ENCODE results near the gene PDE9A.
A peak's percentile ranks its signal among the peaks of the same experiment; 100 is the strongest.

Gene PDE9A

DNA sequence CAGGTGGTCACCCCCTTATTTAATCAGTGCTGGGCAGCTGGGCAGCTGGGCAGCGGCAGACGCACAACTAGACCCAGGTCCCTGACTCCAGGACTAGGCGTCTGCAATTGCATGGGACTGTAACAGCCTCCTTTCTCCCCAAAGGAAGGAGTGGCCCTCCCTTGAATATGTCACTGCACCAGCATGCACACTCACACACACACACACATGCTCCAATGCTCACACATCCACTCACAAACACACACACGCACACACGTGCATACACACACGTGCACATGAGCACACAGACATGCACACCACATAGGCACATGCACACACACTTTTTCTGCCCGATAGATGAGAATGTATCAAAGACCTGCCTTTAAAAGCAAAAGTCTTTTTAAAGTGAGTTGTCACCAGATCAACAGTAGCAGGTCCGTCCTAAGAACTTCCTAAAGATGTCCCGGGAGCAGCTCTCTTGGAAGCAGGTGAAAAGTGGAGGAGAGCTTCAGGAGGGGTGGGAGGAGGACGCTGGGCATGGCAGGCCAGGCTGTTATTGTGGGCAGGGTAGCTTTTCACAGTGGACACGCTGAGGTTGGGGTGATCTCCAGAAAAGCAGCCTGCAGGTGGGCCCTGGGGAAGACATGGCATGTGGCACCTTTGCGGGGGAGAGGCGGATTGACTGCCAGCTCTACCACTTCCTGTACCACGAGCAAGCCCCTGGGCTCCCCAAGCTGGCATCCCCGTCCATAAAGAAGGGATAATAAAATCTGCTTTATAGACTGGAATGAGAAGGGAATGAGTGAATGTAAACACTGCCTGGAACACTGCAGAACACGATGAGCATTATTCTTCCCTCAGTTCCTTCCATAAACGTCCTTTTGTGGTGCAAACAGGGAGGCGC lies 1.7 kb downstream of the PDE9A start:
- TF ChIP-seq, protein P1, sequence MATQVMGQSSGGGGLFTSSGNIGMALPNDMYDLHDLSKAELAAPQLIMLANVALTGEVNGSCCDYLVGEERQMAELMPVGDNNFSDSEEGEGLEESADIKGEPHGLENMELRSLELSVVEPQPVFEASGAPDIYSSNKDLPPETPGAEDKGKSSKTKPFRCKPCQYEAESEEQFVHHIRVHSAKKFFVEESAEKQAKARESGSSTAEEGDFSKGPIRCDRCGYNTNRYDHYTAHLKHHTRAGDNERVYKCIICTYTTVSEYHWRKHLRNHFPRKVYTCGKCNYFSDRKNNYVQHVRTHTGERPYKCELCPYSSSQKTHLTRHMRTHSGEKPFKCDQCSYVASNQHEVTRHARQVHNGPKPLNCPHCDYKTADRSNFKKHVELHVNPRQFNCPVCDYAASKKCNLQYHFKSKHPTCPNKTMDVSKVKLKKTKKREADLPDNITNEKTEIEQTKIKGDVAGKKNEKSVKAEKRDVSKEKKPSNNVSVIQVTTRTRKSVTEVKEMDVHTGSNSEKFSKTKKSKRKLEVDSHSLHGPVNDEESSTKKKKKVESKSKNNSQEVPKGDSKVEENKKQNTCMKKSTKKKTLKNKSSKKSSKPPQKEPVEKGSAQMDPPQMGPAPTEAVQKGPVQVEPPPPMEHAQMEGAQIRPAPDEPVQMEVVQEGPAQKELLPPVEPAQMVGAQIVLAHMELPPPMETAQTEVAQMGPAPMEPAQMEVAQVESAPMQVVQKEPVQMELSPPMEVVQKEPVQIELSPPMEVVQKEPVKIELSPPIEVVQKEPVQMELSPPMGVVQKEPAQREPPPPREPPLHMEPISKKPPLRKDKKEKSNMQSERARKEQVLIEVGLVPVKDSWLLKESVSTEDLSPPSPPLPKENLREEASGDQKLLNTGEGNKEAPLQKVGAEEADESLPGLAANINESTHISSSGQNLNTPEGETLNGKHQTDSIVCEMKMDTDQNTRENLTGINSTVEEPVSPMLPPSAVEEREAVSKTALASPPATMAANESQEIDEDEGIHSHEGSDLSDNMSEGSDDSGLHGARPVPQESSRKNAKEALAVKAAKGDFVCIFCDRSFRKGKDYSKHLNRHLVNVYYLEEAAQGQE (IDR thresholded peaks at IDR 0.05; ENCODE audit: low read depth): no peak

DNA sequence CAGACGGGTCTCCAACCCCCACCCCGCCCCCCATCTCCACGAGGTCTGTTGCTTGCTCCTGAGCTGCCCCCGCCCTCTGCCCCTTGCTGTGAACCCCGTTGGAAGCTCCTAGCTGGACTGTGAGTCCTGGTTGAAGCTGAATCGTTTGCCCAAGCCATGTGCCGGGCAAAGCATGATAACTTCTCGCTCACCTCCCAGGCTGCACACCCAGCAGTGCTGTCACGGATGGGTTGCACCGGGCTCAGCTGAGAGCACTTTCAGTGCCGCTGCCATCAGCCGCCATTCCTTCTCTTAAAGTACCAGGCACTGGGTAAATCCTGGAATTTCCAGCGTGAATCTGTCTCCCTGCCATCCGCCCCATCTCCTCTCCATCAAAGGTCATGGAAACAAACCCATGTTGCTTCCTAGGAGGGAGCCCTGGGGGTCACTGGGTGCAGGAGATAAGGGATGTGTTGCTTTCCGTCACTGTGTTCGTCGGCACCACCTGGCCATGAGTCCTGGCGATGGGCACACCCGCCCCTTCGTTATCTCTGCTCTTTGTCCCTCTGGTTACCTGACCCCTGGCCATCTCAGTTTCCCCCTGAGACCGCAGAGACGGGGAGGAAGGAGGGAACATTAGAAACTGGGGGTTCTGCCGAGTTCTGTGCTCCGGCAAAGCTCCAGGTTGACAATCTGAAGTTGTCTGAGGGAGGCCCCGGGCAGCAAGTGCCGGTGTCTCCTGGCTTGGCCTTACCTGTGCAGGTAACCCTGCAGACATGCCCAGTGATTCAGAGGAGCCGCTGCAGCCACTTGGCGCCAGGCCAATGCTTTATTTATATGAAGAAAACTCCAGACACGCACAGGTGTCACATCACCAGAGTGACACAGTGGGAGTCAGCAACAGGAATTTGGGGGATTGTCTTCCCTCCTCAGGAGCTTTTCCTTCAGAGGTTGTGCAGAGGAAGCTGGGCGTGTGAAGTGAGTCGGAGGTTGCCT lies 2.7 kb downstream of the PDE9A start:
- TF ChIP-seq, protein P2, sequence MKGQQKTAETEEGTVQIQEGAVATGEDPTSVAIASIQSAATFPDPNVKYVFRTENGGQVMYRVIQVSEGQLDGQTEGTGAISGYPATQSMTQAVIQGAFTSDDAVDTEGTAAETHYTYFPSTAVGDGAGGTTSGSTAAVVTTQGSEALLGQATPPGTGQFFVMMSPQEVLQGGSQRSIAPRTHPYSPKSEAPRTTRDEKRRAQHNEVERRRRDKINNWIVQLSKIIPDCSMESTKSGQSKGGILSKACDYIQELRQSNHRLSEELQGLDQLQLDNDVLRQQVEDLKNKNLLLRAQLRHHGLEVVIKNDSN (IDR thresholded peaks at IDR 0.05): no peak
- TF ChIP-seq TAF1 (IDR thresholded peaks at IDR 0.05; ENCODE audit: low read depth): no peak
- TF ChIP-seq EP300 (IDR thresholded peaks at IDR 0.05; ENCODE audit: borderline replicate concordance): peak; percentile 32; the same call in 1 of the 2 replicates
- TF ChIP-seq FOXM1 (IDR thresholded peaks at IDR 0.05; ENCODE audit: borderline replicate concordance, low read depth): no peak
- no peak for TF ChIP-seq CEBPB (IDR thresholded peaks at IDR 0.05)
- TF ChIP-seq, protein P3, sequence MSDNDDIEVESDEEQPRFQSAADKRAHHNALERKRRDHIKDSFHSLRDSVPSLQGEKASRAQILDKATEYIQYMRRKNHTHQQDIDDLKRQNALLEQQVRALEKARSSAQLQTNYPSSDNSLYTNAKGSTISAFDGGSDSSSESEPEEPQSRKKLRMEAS (IDR thresholded peaks at IDR 0.05): peak; percentile 58; the same call in 1 of the 2 replicates
- no peak for TF ChIP-seq ZBTB7A (IDR thresholded peaks at IDR 0.05; ENCODE audit: low read depth)
- TF ChIP-seq, protein P1 (IDR thresholded peaks at IDR 0.05; ENCODE audit: low read depth): no peak
- no peak for TF ChIP-seq TCF12 (IDR thresholded peaks at IDR 0.05; ENCODE audit: low read depth)
- no peak for TF ChIP-seq EGR1 (IDR thresholded peaks at IDR 0.05)
- peak; percentile 85 for TF ChIP-seq NFIC (IDR thresholded peaks at IDR 0.05)
- TF ChIP-seq TEAD4 (IDR thresholded peaks at IDR 0.05): peak; percentile 24; the same call in 1 of the 2 replicates
- no peak for TF ChIP-seq RAD21 (IDR thresholded peaks at IDR 0.05; ENCODE audit: low read depth)
- no peak for TF ChIP-seq CREB1 (IDR thresholded peaks at IDR 0.05; ENCODE audit: low read depth)
- TF ChIP-seq YY1 (IDR thresholded peaks at IDR 0.05; ENCODE audit: low read depth): 0 out of 2 replicates have a peak, but pooled peaks have one; percentile 4

DNA sequence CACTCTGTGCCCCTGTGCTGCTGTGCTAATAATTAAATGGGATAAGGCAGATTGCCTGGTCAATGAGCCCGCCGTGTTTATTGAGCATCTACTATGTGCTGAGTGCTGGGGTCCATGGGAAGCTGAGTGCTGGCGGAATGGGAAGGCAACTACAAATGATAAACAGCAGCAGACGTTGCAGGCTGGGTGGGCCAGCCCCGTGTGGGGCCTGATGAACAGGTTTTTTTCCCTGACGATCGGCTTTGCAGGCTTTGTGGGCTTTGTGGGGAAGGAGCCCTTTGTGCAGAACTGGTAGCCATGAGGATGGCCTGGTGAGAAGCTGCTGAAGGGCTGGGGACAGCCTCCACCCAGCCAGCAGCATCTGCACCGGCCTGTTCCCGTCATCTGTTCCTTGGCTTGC lies 3.5 kb downstream of the PDE9A start:
- TF ChIP-seq NFIC (IDR thresholded peaks at IDR 0.05): no peak
- TF ChIP-seq, protein P3 (IDR thresholded peaks at IDR 0.05): no peak
- TF ChIP-seq RAD21 (IDR thresholded peaks at IDR 0.05; ENCODE audit: low read depth): no peak
- TF ChIP-seq ZBTB7A (IDR thresholded peaks at IDR 0.05; ENCODE audit: low read depth): no peak

DNA sequence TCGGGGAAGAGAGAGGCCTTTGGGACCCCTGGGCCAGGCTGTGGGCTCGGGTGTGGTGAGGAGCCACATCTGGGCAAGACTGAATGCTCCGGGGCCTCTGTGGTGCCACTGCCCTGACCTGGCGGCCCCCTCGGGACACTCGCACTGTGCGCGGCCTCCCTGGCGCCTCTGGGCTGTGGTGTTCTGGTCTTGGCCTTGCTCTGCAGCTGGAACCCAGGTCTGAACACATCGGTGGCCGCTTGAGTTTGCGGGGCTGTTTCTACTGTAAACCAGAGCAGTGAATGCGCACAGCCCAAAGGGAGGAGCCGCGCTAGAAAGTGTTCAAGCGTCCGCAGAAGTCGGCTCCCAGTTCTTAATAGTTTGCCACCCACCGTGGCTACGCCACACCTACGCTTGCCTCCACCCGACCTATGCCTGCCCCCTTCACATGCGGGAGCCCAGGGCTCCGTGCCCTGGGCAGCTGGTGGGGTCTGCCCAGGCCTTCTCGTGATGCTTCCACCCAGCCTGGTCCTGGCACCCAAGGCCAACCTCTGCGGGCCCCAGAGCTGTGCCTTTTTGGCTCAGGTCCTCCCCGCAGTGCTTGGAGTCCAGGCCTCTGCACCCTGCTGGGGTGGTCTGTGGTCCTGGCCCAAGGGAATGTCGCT lies 4.4 kb downstream of the PDE9A start:
- TF ChIP-seq TAF1 (IDR thresholded peaks at IDR 0.05; ENCODE audit: low read depth) (no peak), TEAD4 (IDR thresholded peaks at IDR 0.05) (no peak), ZBTB7A (IDR thresholded peaks at IDR 0.05; ENCODE audit: low read depth) (no peak), RAD21 (IDR thresholded peaks at IDR 0.05; ENCODE audit: low read depth) (no peak), NFIC (IDR thresholded peaks at IDR 0.05) (no peak), YY1 (IDR thresholded peaks at IDR 0.05; ENCODE audit: low read depth) (no peak), CEBPB (IDR thresholded peaks at IDR 0.05) (no peak), FOXM1 (IDR thresholded peaks at IDR 0.05; ENCODE audit: borderline replicate concordance, low read depth) (no peak), TCF12 (IDR thresholded peaks at IDR 0.05; ENCODE audit: low read depth) (no peak), EP300 (IDR thresholded peaks at IDR 0.05; ENCODE audit: borderline replicate concordance) (no peak), CREB1 (IDR thresholded peaks at IDR 0.05; ENCODE audit: low read depth) (no peak), EGR1 (IDR thresholded peaks at IDR 0.05) (no peak)
- TF ChIP-seq, protein P3 (IDR thresholded peaks at IDR 0.05): no peak
- TF ChIP-seq, protein P1 (IDR thresholded peaks at IDR 0.05; ENCODE audit: low read depth): no peak
- TF ChIP-seq, protein P2 (IDR thresholded peaks at IDR 0.05): no peak

All from Ishikawa (cell line).